H9 (cell line): ENCODE data around the gene GARNL3. TPM values are rescaled to one million over a fixed set of nuclear protein-coding genes. Genes with fewer than 3 reads are reported as not detected.

Experiments used
- DNase-seq: peaks from one replicate; pipeline ENCODE4 v3.0.0-alpha.2; 2017
- H2AFZ ChIP-seq: one replicate; pipeline ENCODE4 v1.6.1; 2013; ENCODE audit warnings: mild to moderate bottlenecking, low read length, control low read depth, moderate library complexity
- H2AK5ac ChIP-seq: 2 replicates; pipeline ENCODE4 v1.6.1; 2013; ENCODE audit warnings: low read length, control low read depth, mixed read lengths; ENCODE audit not compliant: insufficient read length
- H2BK120ac ChIP-seq: one replicate; pipeline ENCODE4 v1.6.1; 2013; ENCODE audit warnings: low read depth, mild to moderate bottlenecking, low read length, control low read depth, inconsistent platforms; ENCODE audit not compliant: poor library complexity, severe bottlenecking
- H2BK12ac ChIP-seq: 2 replicates; pipeline ENCODE4 v1.6.1; 2013; ENCODE audit warnings: low read length, control low read depth, mixed read lengths, low read depth; ENCODE audit not compliant: insufficient read length
- H2BK15ac ChIP-seq: 2 replicates; pipeline ENCODE4 v1.6.1; 2013; ENCODE audit warnings: low read depth, low read length, control low read depth
- H2BK20ac ChIP-seq: one replicate; pipeline ENCODE4 v1.6.1; 2013; ENCODE audit warnings: low read depth, mild to moderate bottlenecking, low read length, control low read depth, inconsistent platforms; ENCODE audit not compliant: poor library complexity, severe bottlenecking
- H2BK5ac ChIP-seq: 2 replicates; pipeline ENCODE4 v1.6.1; 2013; ENCODE audit warnings: low read length, control low read depth, mixed read lengths; ENCODE audit not compliant: insufficient read length
- H3K14ac ChIP-seq: 2 replicates; pipeline ENCODE4 v1.6.1; 2013; ENCODE audit warnings: low read length, control low read depth; ENCODE audit not compliant: insufficient read depth
- H3K18ac ChIP-seq: 2 replicates; pipeline ENCODE4 v1.6.1; 2013; ENCODE audit warnings: low read depth, mild to moderate bottlenecking, mixed read lengths, low read length, control low read depth; ENCODE audit not compliant: insufficient read length
- H3K23ac ChIP-seq: 2 replicates; pipeline ENCODE4 v1.6.1; 2013; ENCODE audit warnings: low read length, control low read depth, mixed read lengths, low read depth; ENCODE audit not compliant: insufficient read length
- H3K23me2 ChIP-seq: 2 replicates; pipeline ENCODE4 v1.6.1; 2013; ENCODE audit warnings: low read depth, mild to moderate bottlenecking, mixed read lengths, low read length, control low read depth; ENCODE audit not compliant: insufficient read length, poor library complexity, severe bottlenecking
- H3K27ac ChIP-seq: 2 replicates; pipeline ENCODE4 v1.5.1; 2013; ENCODE audit warnings: low read length, control low read depth, mixed read lengths, low read depth; ENCODE audit not compliant: insufficient read length
- H3K27me3 ChIP-seq: 2 replicates; pipeline ENCODE4 v1.6.1; 2013; ENCODE audit warnings: low read length, control low read depth, inconsistent platforms; ENCODE audit not compliant: insufficient read depth
- H3K4ac ChIP-seq: 2 replicates; pipeline ENCODE4 v1.6.1; 2013; ENCODE audit warnings: low read depth, mild to moderate bottlenecking, control low read depth, inconsistent platforms, low read length, moderate library complexity
- H3K4me1 ChIP-seq: 2 replicates; pipeline ENCODE4 v1.6.1; 2013; ENCODE audit warnings: low read length, control low read depth, inconsistent platforms; ENCODE audit not compliant: insufficient read depth
- H3K4me2 ChIP-seq: 2 replicates; pipeline ENCODE4 v1.6.1; 2013; ENCODE audit warnings: low read length, control low read depth, mixed read lengths; ENCODE audit not compliant: insufficient read length, insufficient read depth
- H3K56ac ChIP-seq: 2 replicates; pipeline ENCODE4 v1.6.1; 2013; ENCODE audit warnings: low read depth, mild to moderate bottlenecking, mixed read lengths, low read length, control low read depth; ENCODE audit not compliant: insufficient read length
- H3K79me1 ChIP-seq: 2 replicates; pipeline ENCODE4 v1.6.1; 2013; ENCODE audit warnings: low read depth, mild to moderate bottlenecking, moderate library complexity, low read length, control low read depth, inconsistent platforms; ENCODE audit not compliant: insufficient read depth, poor library complexity, severe bottlenecking
- H3K79me2 ChIP-seq: 2 replicates; pipeline ENCODE4 v1.6.1; 2013; ENCODE audit warnings: low read length, control low read depth, inconsistent platforms; ENCODE audit not compliant: insufficient read depth
- H3K9ac ChIP-seq: 2 replicates; pipeline ENCODE4 v1.6.1; 2013; ENCODE audit warnings: low read length, control low read depth, mixed read lengths; ENCODE audit not compliant: insufficient read length; ENCODE audit errors: extremely low read depth
- H3K9me3 ChIP-seq: one replicate; pipeline ENCODE4 v1.6.1; 2013; ENCODE audit warnings: low read depth, low read length, inconsistent platforms; ENCODE audit not compliant: control insufficient read depth
- H3T11ph ChIP-seq: one replicate; pipeline ENCODE4 v1.6.1; 2013; ENCODE audit warnings: mild to moderate bottlenecking, low read length, control low read depth, inconsistent platforms
- H4K20me1 ChIP-seq: one replicate; pipeline ENCODE4 v1.6.1; 2013; ENCODE audit not compliant: control insufficient read depth, insufficient read length, insufficient read depth
- H4K5ac ChIP-seq: 2 replicates; pipeline ENCODE4 v1.6.1; 2013; ENCODE audit warnings: low read depth, mild to moderate bottlenecking, mixed read lengths, low read length, control low read depth; ENCODE audit not compliant: insufficient read length
- H4K8ac ChIP-seq: replicated peaks from 2 replicates; pipeline ENCODE4 v1.6.1; 2013; ENCODE audit warnings: low read length, control low read depth, mixed read lengths, low read depth; ENCODE audit not compliant: insufficient read length
- H4K91ac ChIP-seq: 2 replicates; pipeline ENCODE4 v1.6.1; 2013; ENCODE audit warnings: low read depth, mild to moderate bottlenecking, moderate library complexity, mixed read lengths, low read length, control low read depth; ENCODE audit not compliant: insufficient read length
- H3K27ac Mint-ChIP-seq, 3 experiments: 2 replicates in 2 of 3; 3 replicates in 1 of 3; pipeline ENCODE4 v1.8.0; 2020 to 2021; ENCODE audit warnings: mixed read lengths in 3 of 3, mild to moderate bottlenecking in 1 of 3, moderate library complexity in 1 of 3
- H3K27me3 Mint-ChIP-seq: 2 replicates; pipeline ENCODE4 v1.8.0; 2021; ENCODE audit warnings: low read depth, mild to moderate bottlenecking, moderate library complexity, mixed read lengths
- H3K36me3 Mint-ChIP-seq, 3 experiments: 2 replicates in 2 of 3; 3 replicates in 1 of 3; pipeline ENCODE4 v1.8.0; 2020 to 2021; ENCODE audit warnings: low read depth in 3 of 3, mixed read lengths in 3 of 3; ENCODE audit not compliant: insufficient read depth in 1 of 3
- H3K4me1 Mint-ChIP-seq, 2 experiments: 2 replicates each; pipeline ENCODE4 v1.8.0; 2020; ENCODE audit warnings: mixed read lengths in 2 of 2
- H3K4me3 Mint-ChIP-seq, 2 experiments: 2 replicates in 1 of 2; 3 replicates in 1 of 2; pipeline ENCODE4 v1.8.0; 2020 to 2021; ENCODE audit warnings: mild to moderate bottlenecking in 2 of 2, mixed read lengths in 2 of 2, moderate library complexity in 1 of 2
- H3K9me3 Mint-ChIP-seq, 2 experiments: 2 replicates in 1 of 2; 3 replicates in 1 of 2; pipeline ENCODE4 v1.8.0; 2020; ENCODE audit warnings: mild to moderate bottlenecking in 2 of 2, mixed read lengths in 2 of 2, moderate library complexity in 1 of 2
- CTCF ChIP-seq: fragments of 200-600 bp; sonication (generic); conservative IDR thresholded peaks from 3 replicates; pipeline ENCODE4 v1.8.0; 2021; ENCODE audit warnings: antibody characterized with exemption, mild to moderate bottlenecking
- WGBS: extraction: QIAGEN DNeasy Blood & Tissue Kit; methylation state at CpG from one replicate; pipeline ENCODE4 v1.1.7; 2013; ENCODE audit warnings: missing lambda C conversion rate, low lambda C conversion rate, mixed read lengths; ENCODE audit not compliant: insufficient read length; ENCODE audit errors: extremely low coverage; 5-methylcytosine and 5-hydroxymethylcytosine counted together
- total RNA-seq: library from RNA; stranded (reverse); gene quantifications from 2 replicates; pipeline ENCODE4 v1.2.1, GENCODE V29; 2021

The GARNL3 gene
- total RNA-seq, 1 experiment from 2014 or later = 8.7 TPM

GRCh38 chr9:127411122-127411521 is 146.5 kb downstream of the GARNL3 start:
- Histone ChIP-seq H2AK5ac (no peak overlapping the region), H3K4me2 (no peak overlapping the region), H3K18ac (no peak overlapping the region), H3K23me2 (no peaks in the 10 kb centered on the region), H3K79me1 (no peaks in the 10 kb centered on the region), H3K4ac (no peak overlapping the region), H3K79me2 (no peaks in the 10 kb centered on the region), H2BK15ac (no peak overlapping the region), H3K14ac (no peak overlapping the region), H3K27ac (no peak overlapping the region), H2BK20ac (no peak overlapping the region), H3T11ph (no peak overlapping the region), H2BK12ac (no peak overlapping the region), H2BK120ac (no peak overlapping the region), H3K56ac (no peak overlapping the region), H4K8ac (no peak overlapping the region), H3K4me1 (no peaks in the 10 kb centered on the region), H2AFZ (no peak overlapping the region), H2BK5ac (no peak overlapping the region), H4K5ac (no peak overlapping the region), H3K23ac (no peak overlapping the region), H3K27me3 (no peaks in the 10 kb centered on the region), H3K9me3 (no peaks in the 10 kb centered on the region), H4K91ac (no peak overlapping the region), H3K9ac (no peak overlapping the region), H4K20me1 (no peaks in the 10 kb centered on the region)
- peaks cover 3% of the 10 kb centered on the region for H3K27me3 Mint-ChIP-seq
- H3K9me3 Mint-ChIP-seq = no peaks in the 10 kb centered on the region
- DNase-seq = no peak
- no peak overlapping the region for H3K4me3 Mint-ChIP-seq
- TF ChIP-seq CTCF = no peak
- WGBS = no CpG with 5 or more reads among the region's 4 CpGs
- H3K27ac Mint-ChIP-seq = no peak overlapping the region
- H3K36me3 Mint-ChIP-seq = peaks cover 3 to 10% (median 4%) of the 10 kb centered on the region in 3 experiments; a peak in 5 of 7 replicates
- H3K4me1 Mint-ChIP-seq = peaks cover 2 to 4% of the 10 kb centered on the region in 2 experiments; a peak in 3 of 4 replicates
